IMR-90 (cell line): ENCODE results near the gene OR10H1. TPM values are rescaled to one million over a fixed set of nuclear protein-coding genes. Genes with fewer than 3 reads are reported as not detected.
"Not testable (repeated sequence)": the region's sequence is repeated elsewhere in the genome, so short reads cannot be mapped to it uniquely, and the experiment has no call there.

Experiments
- ATAC-seq: fragments of 200-7000 bp; cut with Tn5 transposase; 2 replicates; pipeline ENCODE4 v1.9.1; 2020; ENCODE audit warnings: low read depth, mild to moderate bottlenecking, moderate library complexity
- BruUV-seq: library from RNA; stranded (reverse); fragments of 400-500 nt; replicated peaks from 2 replicates; lab custom pipeline; 2021; lab: Mats Ljungman, UMichigan
- CTCF ChIA-PET: fragments of 300-600 bp; formaldehyde crosslinking; extraction: SDS; loops from one replicate; lab custom pipeline; 2021; ENCODE audit warnings: antibody characterized with exemption; lab: Yijun Ruan, JAX
- POLR2A ChIA-PET: fragments of 300-600 bp; sonication (Branson Sonifier 250); formaldehyde crosslinking; loops from one replicate; lab custom pipeline; 2022; ENCODE audit warnings: antibody characterized with exemption; ENCODE audit not compliant: unreplicated experiment; lab: Charles Lee
- DNase-seq: peaks from one replicate; pipeline ENCODE4 v3.0.0; 2013
- H2AFZ ChIP-seq: replicated peaks from 2 replicates; pipeline ENCODE3; 2013; ENCODE audit warnings: low read length, mild to moderate bottlenecking; ENCODE audit not compliant: poor library complexity
- H2AK5ac ChIP-seq: 2 replicates; pipeline ENCODE4 v1.6.1; 2013; ENCODE audit warnings: low read depth, low read length, inconsistent platforms
- H2AK9ac ChIP-seq: replicated peaks from 2 replicates; pipeline ENCODE3; 2013; ENCODE audit warnings: mild to moderate bottlenecking, low read depth, low read length, moderate library complexity; ENCODE audit not compliant: poor library complexity
- H2BK120ac ChIP-seq: 2 replicates; pipeline ENCODE4 v1.6.1; 2013; ENCODE audit warnings: low read depth, low read length, inconsistent platforms
- H2BK15ac ChIP-seq: 3 replicates; pipeline ENCODE4 v1.6.1; 2013; ENCODE audit warnings: low read depth, low read length, inconsistent platforms
- H2BK20ac ChIP-seq: 2 replicates; pipeline ENCODE4 v1.6.1; 2013; ENCODE audit warnings: low read depth, mild to moderate bottlenecking, inconsistent platforms, low read length, moderate library complexity
- H2BK5ac ChIP-seq: 2 replicates; pipeline ENCODE4 v1.6.1; 2013; ENCODE audit warnings: mild to moderate bottlenecking, low read depth, low read length, inconsistent platforms; ENCODE audit not compliant: poor library complexity, severe bottlenecking
- H3K14ac ChIP-seq: replicated peaks from 2 replicates; pipeline ENCODE4 v1.6.1; 2013; ENCODE audit warnings: low read depth, low read length, inconsistent platforms
- H3K18ac ChIP-seq: 2 replicates; pipeline ENCODE4 v1.6.1; 2013; ENCODE audit warnings: low read depth, low read length, control low read depth
- H3K23ac ChIP-seq: 2 replicates; pipeline ENCODE4 v1.6.1; 2013; ENCODE audit warnings: low read depth, low read length, inconsistent platforms
- H3K27ac ChIP-seq: 2 replicates; pipeline ENCODE4 v1.5.1; 2013; ENCODE audit warnings: mild to moderate bottlenecking, control low read depth, low read length; ENCODE audit not compliant: insufficient read depth
- H3K27me3 ChIP-seq: 2 replicates; pipeline ENCODE4 v1.6.1; 2013; ENCODE audit warnings: low read length; ENCODE audit not compliant: control insufficient read depth, insufficient read depth
- H3K36me3 ChIP-seq: 2 replicates; pipeline ENCODE4 v1.6.1; 2013; ENCODE audit warnings: low read length, mixed read lengths; ENCODE audit not compliant: control insufficient read depth, insufficient read depth
- H3K4ac ChIP-seq: 2 replicates; pipeline ENCODE4 v1.6.1; 2013; ENCODE audit warnings: low read depth, low read length, inconsistent platforms
- H3K4me1 ChIP-seq: 2 replicates; pipeline ENCODE4 v1.6.1; 2013; ENCODE audit warnings: low read length, mixed read lengths; ENCODE audit not compliant: control insufficient read depth, insufficient read depth
- H3K4me2 ChIP-seq: 2 replicates; pipeline ENCODE4 v1.6.1; 2013; ENCODE audit warnings: low read depth, mild to moderate bottlenecking, control low read depth, low read length, moderate library complexity
- H3K4me3 ChIP-seq: 2 replicates; pipeline ENCODE4 v1.5.1; 2013; ENCODE audit warnings: low read depth, mild to moderate bottlenecking, control low read depth, low read length, moderate library complexity; ENCODE audit not compliant: insufficient read depth
- H3K56ac ChIP-seq: 2 replicates; pipeline ENCODE4 v1.6.1; 2013; ENCODE audit warnings: low read length, inconsistent platforms; ENCODE audit not compliant: insufficient read depth; ENCODE audit errors: extremely low read depth
- H3K79me1 ChIP-seq, 2 experiments: 2 replicates each; pipeline ENCODE4 v1.6.1; 2013; ENCODE audit warnings: low read length in 2 of 2, inconsistent platforms in 1 of 2, low read depth in 1 of 2
- H3K9ac ChIP-seq: 2 replicates; pipeline ENCODE4 v1.6.1; 2013; ENCODE audit warnings: low read depth, low read length, control low read depth
- H3K9me1 ChIP-seq: 2 replicates; pipeline ENCODE4 v1.6.1; 2013; ENCODE audit warnings: low read length, inconsistent platforms; ENCODE audit not compliant: insufficient read depth
- H3K9me3 ChIP-seq: 2 replicates; pipeline ENCODE4 v1.6.1; 2013; ENCODE audit warnings: low read length; ENCODE audit not compliant: control insufficient read depth, insufficient read depth
- H4K20me1 ChIP-seq: 2 replicates; pipeline ENCODE4 v1.6.1; 2013; ENCODE audit warnings: low read length, inconsistent platforms; ENCODE audit not compliant: insufficient read depth
- H4K5ac ChIP-seq: 2 replicates; pipeline ENCODE4 v1.6.1; 2013; ENCODE audit warnings: mild to moderate bottlenecking, low read depth, low read length, control low read depth
- H4K8ac ChIP-seq, 2 experiments: 2 replicates each; pipeline ENCODE4 v1.6.1; 2013; ENCODE audit warnings: low read depth in 2 of 2, low read length in 2 of 2, control low read depth in 1 of 2, inconsistent platforms in 1 of 2
- H4K91ac ChIP-seq: 2 replicates; pipeline ENCODE4 v1.6.1; 2013; ENCODE audit warnings: low read depth, low read length, inconsistent platforms; ENCODE audit not compliant: insufficient read depth
- BHLHE40 ChIP-seq: fragments of 150-350 bp; IDR thresholded peaks from 2 replicates; pipeline ENCODE4 v1.6.1; 2016; ENCODE audit warnings: mild to moderate bottlenecking, low read depth, low read length
- CEBPB ChIP-seq: IDR thresholded peaks from 2 replicates; pipeline ENCODE4 v1.6.1; 2012; ENCODE audit warnings: low read depth, low read length, improper control_type of control experiment
- MAZ ChIP-seq: IDR thresholded peaks from 2 replicates; pipeline ENCODE4 v1.6.1; 2012; ENCODE audit warnings: low read depth, mild to moderate bottlenecking, low read length, improper control_type of control experiment, moderate library complexity, borderline replicate concordance
- WGBS, 2 experiments: methylation state at CpG; one replicate each; pipeline versions ENCODE4 v1.1.5 to v1.1.7; 2013; ENCODE audit warnings: missing lambda C conversion rate in 2 of 2; ENCODE audit not compliant: insufficient read length in 1 of 2; ENCODE audit errors: extremely low coverage in 2 of 2; 5-methylcytosine and 5-hydroxymethylcytosine counted together
- dilution Hi-C: fragments of 300-500 bp; cut with HindIII; formaldehyde crosslinking; loops from one replicate; pipeline ENCODE4 v1.14.3; 2018; ENCODE audit warnings: low sequenced_read_pairs; ENCODE audit not compliant: unreplicated experiment
- in situ Hi-C: fragments of 300-500 bp; cut with MboI; formaldehyde crosslinking; loops from 3 replicates; pipeline ENCODE4 v1.14.3; 2019; ENCODE audit warnings: low sequenced_read_pairs, inconsistent platforms, mixed read lengths
- intact Hi-C: fragments of 100-400 bp; cut with micrococcal nuclease; formaldehyde crosslinking; loops from 2 replicates; pipeline ENCODE4 v1.10.0; 2022
- polyA plus RNA-seq, 3 experiments: library from polyadenylated mRNA; depleted of rRNA; stranded (reverse); fragments of >200 nt; gene quantifications; 2 replicates each; pipeline ENCODE4 v1.2.3, GENCODE V29; 2012; ENCODE audit warnings: low replicate concordance in 1 of 3
- total RNA-seq: library from RNA; depleted of rRNA; stranded (reverse); fragments of >200 nt; gene quantifications from 2 replicates; pipeline ENCODE4 v1.2.3, GENCODE V29; 2012

OR10H1 gene
- total and polyA plus RNA-seq, 2 of the 4 experiments (the other 2 are of a cell fraction): not detected

DNA sequence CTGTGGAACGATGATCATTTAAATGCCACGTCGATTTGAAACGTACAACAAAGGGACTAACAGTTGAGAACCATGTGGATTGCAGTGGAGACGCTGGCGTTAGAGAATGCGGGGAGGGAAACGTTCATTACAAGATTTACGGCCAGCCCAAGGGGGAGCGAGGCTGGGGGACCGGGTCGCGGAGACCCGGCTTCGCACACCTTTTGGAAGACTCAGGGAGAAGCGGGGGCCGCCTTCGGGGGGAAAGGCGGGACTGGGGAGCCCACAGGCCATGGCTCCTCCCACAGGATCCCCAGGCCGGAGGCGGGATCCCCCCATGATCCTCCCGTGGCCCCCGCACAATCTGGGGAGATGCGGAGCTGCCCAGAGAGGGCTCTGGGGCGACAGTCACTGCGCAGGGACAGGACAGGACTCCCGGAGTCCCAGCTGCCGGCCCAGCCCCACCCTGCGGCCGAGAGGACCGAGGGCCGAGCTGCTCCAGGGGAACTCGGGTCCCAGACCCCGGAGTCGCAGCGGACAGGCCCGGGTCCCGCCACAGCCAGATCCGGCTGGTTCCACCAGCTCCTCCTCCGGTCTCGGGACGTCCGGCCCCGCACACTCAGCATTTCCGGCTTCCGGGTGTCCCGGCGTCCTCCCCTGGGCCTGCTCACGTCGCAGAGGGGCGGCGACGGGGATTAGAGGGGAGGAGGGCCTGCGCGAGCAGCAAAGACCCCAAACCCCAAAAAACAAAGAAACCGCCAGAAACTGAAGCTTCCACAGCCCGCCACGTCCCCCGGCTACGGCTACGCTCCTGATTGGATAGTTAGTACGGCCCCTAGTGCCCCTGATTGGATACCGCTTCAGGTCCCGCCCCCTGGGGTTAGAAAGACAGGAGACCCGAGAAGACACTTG lies 21.1 kb upstream of the OR10H1 start (continued):
- peak; percentile 33; the same call in 1 of the 2 replicates for TF ChIP-seq MAZ
- TF ChIP-seq CEBPB: no peak
- no peak for TF ChIP-seq BHLHE40

DNA sequence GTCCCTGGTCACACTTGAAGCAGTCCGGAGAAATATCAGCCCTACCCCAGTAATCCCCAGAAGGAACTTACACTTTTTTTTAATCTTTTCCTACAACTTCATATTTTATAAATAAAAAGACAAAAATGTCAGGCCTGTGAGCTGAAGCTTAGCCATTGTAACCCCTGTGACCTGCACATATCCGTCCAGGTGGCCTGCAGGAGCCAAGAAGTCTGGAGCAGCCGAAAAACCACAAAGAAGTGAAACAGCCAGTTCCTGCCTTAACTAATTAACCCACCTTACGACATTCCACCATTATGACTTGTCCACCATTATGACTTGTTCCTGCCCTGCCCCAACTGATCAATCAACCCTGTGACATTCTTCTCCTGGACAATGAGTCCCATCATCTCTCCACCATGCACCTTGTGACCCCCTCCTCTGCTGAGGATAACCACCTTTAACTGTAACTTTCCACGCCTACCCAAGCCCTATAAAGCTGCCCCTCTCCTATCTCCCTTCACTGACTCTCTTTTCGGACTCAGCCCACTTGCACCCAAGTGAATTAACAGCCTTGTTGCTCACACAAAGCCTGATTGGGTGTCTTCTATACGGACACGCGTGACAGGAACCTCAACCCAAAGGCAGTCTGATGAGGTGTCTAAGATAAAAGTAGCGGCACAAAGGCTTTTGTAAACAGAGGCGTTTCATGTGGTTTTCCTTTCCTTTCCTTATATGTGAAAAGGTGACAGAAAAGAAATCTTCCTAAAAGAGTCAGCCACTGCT lies 20.3 kb upstream of the OR10H1 start:
- H2AK5ac ChIP-seq, dilution Hi-C loops, H4K91ac ChIP-seq, H3K27me3 ChIP-seq, H3K4me1 ChIP-seq, H3K79me1 ChIP-seq, H3K36me3 ChIP-seq, H3K27ac ChIP-seq, H2BK20ac ChIP-seq, POLR2A ChIA-PET, H2BK120ac ChIP-seq, DNase-seq, H4K20me1 ChIP-seq, H2BK15ac ChIP-seq, ATAC-seq, BruUV-seq, H3K9me3 ChIP-seq, H3K9me1 ChIP-seq, CTCF ChIA-PET, intact Hi-C loops: not testable (repeated sequence)
- Histone ChIP-seq H2AK9ac (peak overlapping the region; percentile 94), H3K23ac (peak overlapping the region; percentile 51; the same call in 1 of the 2 replicates), H3K9ac (peak overlapping the region; percentile 74), H3K4me3 (peak overlapping the region; percentile 82), H4K5ac (peak overlapping the region; percentile 69), H3K4me2 (peak overlapping the region; percentile 77), H2BK5ac (peak overlapping the region; percentile 76), H2AFZ (peak overlapping the region; percentile 94), H3K14ac (0 out of 2 replicates have a peak overlapping the region, but pooled peaks have one; percentile 52), H3K56ac (peak overlapping the region; percentile 69), H3K18ac (peak overlapping the region; percentile 31), H4K8ac (peak overlapping the region; percentile 94 to 95), H3K4ac (peak overlapping the region; percentile 41; the same call in 1 of the 2 replicates)
- WGBS, 2 experiments: 80% methylated on average over 1 of the region's 11 CpGs; no CpG with 5 or more reads in 1 of the 2 experiments
- in situ Hi-C loops: loop anchor here (25.0 kb wide), 1 partner anchor 352 kb away; the partner anchor contains the start of genes AP1M1 and FAM32A

DNA sequence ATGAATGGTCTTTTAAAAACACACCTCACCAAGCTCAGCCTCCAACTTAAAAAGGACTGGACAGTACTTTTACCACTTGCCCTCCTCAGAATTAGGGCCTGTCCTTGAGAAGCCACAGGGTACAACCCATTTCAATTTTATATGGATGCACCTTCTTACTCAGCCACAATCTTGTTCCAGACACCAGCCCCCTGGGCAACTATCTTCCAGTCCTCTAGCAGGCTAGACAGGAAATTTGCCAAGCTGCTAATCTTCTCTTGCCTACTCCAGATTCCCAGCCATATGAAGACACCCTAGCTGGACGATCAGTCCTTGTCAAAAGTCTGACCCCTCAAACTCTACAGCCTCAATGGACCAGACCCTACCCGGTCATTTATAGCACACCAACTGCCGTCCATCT lies 18.8 kb upstream of the OR10H1 start:
- H3K56ac ChIP-seq, H3K9me1 ChIP-seq, H4K5ac ChIP-seq, H2BK15ac ChIP-seq, H2BK120ac ChIP-seq, ATAC-seq, H4K8ac ChIP-seq, BruUV-seq, H3K4me3 ChIP-seq, H3K14ac ChIP-seq, H3K79me1 ChIP-seq, H3K9me3 ChIP-seq, H2AK5ac ChIP-seq, dilution Hi-C loops, CTCF ChIA-PET, H2BK20ac ChIP-seq, POLR2A ChIA-PET, H3K9ac ChIP-seq, H3K4me1 ChIP-seq, H3K27ac ChIP-seq, DNase-seq, H3K27me3 ChIP-seq, H2AK9ac ChIP-seq, H3K23ac ChIP-seq, H2AFZ ChIP-seq, H2BK5ac ChIP-seq, H3K18ac ChIP-seq, H4K20me1 ChIP-seq, intact Hi-C loops, H4K91ac ChIP-seq, H3K4me2 ChIP-seq, H3K36me3 ChIP-seq, H3K4ac ChIP-seq: not testable (repeated sequence)
- 60% methylated on average over 1 of the region's 3 CpGs; no CpG with 5 or more reads in 1 of the 2 experiments for WGBS, 2 experiments
- in situ Hi-C loops: loop anchor here (25.0 kb wide), 1 partner anchor 353 kb away; the partner anchor contains the start of genes AP1M1 and FAM32A
